HG02970 (cell line): ENCODE data around the gene CAMK2B.

Experiments used
- ATAC-seq: cut with Tn5 transposase; IDR thresholded peaks from one replicate; pipeline ENCODE4 v1.9.1; 2021; ENCODE audit warnings: mild to moderate bottlenecking, moderate library complexity, moderate number of reproducible peaks; ENCODE audit not compliant: unreplicated experiment, low FRiP score

CAMK2B gene

DNA sequence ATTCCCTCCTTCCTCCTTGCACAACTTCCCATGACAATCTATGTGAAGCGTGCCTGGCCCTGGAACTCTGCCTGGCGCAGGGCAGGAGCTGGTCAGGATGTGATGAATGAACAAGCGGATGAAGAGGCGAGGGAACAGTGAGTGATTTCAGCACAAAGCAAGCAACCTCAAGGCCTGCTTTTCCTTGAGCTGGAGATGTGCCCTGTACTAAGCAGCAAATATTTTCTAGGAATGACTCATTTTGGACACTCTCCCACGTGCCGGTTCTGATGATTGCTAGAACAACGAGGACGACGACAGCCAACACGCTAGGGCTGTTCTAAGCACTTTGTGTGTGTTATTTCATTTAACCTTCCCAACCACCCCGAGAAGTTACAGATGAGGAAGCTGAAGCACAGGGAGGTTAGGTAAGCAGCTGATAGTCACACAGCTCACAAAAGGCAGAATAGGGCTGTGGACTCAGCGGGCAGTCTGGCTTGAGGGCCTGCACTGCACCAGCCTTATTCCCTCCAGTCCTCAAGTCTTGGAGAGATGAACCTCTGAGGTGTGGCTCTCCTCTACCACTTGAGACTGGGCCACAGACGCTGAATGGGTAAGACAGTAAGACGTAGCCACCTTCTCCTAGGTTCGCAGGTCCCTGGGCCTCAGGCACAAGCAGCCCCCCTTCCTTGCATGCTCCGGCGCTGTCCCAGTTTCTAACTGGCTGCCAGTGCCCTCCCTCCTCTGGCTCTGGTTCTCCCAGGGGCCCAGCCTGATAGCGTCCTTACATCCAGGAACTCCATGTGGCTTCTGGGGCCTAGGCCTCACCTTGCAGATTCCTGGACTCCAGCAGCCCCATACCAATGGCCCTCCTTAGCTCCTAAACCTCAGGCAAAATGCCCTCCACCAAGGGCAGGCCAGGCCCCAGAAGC lies 65.6 kb downstream of the CAMK2B start:
- ATAC-seq: no peak

DNA sequence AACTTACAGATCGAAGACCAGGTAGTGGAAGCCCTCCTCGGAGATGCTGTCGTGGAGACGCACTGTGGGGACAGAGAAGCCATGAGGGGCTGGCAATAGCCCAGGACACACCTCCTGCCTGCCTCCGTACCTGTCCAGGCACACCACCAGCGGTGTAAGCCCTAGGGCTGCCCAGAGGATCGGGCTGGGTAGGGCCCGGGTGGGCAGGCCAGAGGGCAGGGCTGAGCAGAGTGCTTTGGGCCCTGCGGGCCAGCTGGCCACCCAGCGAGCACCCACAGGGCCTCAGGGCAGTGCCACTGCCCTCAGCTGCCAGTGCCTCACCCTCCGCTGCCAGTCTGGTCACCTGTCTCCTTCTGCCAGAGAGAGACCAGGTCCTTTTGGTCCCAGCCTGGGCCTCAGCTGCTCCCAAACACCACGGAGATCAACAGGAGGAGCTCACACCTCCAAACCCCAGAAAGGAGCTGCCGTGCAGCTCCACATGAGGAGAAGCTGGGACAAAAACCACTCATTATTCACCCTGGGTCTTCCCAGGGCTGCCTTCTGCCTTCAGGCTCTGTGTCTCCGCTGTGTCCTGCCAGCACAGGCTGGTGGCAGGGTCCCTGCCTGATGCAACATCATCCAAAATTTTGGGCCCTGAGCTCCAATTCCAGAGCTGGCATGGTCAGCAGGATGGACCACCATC lies 66.4 kb downstream of the CAMK2B start:
- ATAC-seq: no peak

DNA sequence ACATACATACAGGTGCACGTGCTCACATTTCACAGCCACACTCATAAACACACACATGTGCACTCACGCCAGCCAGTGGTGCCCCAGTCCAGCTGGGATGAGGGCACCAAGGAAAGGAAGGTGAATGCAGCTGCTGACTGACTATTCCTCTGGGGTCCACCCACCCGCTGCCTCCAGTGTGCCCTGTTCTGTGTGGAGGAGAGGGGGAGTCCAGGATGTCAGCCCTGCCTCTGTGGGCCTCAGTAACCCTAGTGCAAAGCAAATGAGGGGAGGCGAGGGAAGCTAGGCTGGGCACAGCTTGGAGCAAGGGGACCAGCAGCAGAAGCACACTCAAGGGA lies 67.0 kb downstream of the CAMK2B start:
- no peak for ATAC-seq

DNA sequence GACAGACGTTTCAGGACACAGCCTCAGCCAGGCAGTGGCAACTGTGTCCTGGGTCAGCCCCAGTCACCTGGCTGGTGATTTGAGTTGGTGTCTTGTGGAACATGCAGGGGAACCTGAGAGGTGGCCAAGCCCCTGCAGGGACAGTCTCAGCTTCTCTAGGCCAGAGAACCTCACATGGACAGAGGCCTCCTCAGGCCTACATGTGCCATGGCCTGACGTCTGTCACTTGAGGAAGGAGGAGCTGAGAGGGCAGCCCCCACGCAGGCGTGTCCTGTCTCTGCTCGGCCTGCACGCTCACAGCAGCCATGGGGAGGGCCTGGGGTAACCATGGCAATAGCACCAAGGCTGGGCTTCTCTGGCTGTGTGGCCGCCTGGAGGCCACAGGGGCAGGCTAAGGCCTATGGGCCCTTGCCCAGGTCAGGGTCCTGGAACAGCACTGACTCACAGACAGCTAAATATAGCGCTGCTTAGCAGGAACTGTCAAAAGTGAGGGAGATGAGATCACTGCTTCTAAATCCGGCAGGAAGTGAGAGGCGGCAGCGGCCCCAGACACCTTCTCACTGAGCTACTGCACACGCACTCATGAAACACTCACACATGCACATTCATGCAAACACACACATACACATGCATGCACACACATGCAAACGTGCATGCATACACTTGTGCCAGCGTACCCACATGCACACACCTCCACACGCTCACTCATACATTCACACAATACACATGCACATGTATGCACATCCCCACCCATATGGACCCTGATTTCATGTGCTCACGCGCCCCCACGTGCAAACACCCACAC lies 67.6 kb downstream of the CAMK2B start:
- ATAC-seq: peak; percentile 75

DNA sequence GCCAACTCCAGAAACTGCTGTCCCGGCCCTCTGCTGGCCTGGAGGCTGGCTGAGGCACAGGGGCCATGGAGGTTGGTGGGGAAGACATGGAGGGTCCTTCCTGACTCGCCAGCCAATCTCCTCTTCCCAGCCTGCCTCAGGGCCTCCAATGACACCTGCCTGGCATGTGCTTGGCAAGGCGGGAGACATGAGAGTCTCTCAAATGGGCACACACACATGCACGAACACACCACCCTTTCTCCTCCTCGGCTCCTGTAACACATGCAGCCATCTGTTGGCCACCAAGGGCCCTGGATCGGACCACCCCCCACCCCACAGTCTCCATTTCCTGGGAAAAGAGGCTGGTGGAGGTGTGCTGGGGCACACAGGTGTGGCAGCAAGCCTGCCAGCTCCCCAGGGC lies 68.2 kb downstream of the CAMK2B start:
- no peak for ATAC-seq

DNA sequence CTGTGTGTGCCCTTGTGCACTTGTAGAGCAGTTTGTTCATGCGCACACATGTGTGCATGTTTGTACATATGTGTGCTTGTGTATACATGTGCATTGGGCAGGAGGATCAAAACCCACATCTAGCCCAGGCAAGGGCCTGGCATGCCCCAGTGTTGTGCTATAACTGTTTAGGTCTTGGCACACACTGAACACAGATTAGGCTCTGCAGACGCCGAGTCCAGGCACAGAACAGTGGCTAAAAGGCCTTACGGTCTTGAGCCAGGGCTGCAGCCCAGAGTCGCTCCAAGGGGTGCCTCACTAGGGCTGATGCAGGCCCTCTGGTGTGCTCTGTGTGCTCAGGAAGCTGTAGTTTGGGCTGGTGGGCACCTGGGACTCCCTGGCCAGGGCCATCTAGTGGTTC lies 68.9 kb downstream of the CAMK2B start:
- ATAC-seq: no peak

DNA sequence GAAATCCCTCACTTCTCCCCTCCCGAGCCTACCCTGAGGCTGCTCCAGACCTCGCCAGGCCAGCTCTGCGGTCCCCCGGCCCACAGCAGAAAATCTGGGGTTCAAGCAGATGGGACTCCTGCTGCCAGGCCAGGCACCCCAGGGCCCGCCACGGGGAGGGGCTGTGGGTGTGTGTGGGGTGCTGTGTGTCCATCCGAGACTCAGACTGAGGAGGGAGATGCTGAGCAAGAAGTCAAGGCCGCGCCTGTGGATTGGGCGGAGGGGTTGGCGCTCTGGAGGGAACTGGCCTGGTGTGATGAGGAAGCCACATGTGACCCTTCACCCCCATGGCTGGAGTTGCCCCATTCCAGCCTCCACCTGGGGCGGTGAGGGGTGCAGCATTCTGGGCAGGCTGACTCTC lies 73.5 kb downstream of the CAMK2B start:
- no peak for ATAC-seq

DNA sequence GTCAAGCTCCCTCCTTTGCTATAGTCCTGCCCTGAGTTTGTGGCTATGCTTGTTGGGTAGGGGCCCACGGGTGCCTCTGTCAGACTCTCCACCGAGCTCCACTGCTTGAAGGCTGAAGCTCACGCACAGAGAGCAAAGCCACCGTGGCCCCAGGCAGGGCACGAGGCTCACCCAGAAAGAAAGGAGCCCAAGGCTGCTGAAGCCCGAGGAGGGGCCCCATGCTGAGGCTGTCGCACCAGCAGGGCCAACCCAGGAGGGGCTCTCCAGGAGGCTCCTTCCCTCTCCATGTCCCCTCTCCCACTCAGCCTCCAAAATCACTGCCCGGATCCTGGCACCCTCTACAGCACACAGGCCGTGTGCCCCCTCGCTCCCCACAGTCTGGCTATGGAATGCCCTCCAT lies 74.1 kb downstream of the CAMK2B start:
- ATAC-seq: no peak

DNA sequence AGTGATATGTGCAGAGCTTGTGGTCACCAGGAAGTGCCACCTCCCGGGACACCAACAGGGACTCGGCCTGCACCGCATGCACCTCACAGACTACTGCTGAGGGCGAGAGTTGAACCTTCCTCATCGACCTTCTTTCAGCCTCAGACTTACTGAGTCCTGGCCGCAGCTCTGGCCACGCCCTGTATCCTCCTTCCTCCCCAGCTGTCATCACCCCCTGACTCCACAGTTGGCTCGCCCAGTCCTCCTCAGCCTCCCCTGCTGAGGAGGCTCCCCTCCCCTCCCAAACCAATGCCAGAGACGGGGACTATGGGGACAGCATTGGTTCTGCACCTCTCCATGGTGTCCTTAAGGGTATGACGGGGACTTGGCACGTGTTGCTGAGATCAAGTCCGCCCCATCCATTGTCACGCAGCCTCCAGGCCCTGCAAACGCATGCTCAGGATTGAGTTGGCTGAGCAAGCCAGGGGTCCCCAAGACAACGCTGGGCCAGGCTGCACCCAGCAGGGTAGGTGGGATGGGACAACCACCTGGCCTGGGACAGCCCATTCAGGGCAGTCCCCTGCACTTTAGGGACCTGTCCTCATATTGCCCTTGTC lies 75.7 kb downstream of the CAMK2B start:
- no peak for ATAC-seq

DNA sequence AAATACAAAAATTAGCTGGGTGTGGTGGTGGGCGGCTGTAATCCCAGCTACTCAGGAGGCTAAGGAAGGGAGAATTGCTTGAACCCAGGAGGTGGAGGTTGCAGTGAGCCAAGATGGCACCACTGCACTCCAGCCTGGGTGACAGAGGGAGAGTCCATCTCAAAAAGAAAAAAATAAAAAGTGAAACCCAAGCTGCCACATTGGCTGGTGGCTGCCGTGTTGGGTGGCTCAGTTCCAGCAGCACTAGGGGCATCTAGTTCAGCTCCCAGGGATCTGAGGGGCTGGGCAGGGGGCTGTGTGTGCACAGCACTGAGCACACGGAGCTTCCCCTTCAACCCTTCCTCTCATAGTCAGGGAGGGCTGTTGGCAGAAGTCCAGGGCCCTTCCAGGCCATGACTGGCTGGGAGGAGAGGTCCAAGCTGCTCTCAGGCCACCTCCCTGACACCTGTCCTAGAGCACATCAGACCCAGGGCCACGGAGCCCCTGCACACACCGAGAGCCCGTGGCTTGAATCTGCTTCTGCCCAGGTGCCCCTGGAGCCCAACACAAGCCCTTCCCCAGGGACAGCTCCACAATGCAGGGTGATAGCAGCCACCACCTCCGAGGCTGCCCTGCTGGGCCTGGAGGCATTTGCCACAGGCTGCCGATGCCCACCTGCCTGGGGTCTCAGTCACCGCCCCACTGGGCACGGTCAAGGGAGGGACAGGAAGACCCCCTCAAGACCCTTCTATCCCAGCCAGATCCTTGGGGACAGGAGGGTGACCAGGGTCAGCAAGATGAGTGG lies 77.3 kb downstream of the CAMK2B start:
- ATAC-seq: no peak

DNA sequence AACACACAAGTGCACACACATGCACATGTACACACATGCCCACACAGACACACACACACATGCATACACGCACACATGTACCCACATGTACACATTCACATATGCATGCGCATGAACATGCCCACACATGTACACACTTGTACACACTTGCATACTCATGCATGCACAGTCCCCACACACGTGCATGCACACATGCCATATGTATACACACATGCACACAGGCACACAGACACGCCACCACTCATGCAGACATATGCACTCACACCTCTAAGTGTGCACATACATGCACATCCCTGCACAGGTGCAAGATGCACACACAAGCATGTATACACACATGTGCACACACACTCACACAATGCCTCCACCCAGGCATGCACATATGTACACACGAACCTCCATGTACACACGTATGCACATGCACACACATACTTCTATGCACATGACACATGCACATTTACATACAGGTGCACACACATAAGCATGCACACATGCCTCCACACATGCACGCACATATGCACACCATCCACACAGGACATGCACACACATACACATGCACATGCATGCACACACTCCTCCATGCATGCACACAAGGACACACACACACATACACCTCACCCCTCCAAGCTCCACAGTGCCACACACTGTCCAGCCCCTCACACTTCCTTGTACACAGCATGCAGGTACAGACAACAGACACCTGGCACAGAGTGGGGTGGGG lies 78.8 kb downstream of the CAMK2B start:
- no peak for ATAC-seq

DNA sequence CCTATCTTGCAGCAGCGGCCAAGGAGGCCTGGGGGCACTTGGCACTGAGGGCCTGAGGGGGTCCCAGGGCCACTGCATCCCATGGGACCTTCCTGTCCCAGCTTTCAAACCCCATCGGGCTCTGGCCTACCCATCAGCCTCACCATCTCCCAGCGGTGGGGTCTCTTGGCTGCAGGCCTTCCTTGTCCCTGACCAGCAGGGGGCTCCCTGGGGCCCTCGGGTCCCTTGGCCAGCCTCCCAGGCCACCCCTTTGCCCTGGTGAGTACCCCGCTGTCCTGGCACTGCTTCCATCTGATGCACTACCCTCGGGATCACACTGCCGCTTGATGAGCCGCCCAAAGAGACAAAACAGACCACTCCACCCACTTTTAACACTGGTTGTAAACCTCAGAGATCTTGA lies 81.1 kb downstream of the CAMK2B start:
- no peak for ATAC-seq

DNA sequence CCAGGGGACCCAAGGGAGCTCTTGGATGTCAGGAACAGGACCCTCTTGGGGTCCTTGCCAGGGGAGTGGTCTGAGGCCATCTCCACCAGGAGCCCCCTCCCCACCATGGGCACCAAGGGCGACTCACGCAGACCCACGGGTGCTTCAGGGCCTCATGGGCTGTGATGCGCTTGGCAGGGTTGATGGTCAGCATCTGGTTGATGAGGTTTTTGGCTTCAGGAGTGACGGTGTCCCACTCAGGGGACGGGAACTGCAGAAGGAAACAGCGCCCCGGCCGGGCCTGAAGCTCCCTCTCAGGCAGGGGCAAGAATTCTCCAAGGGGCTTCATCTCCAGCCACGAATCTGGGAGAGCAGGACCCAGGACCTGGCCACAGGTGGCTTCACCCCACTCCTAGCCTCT lies 83.3 kb downstream of the CAMK2B start:
- no peak for ATAC-seq

DNA sequence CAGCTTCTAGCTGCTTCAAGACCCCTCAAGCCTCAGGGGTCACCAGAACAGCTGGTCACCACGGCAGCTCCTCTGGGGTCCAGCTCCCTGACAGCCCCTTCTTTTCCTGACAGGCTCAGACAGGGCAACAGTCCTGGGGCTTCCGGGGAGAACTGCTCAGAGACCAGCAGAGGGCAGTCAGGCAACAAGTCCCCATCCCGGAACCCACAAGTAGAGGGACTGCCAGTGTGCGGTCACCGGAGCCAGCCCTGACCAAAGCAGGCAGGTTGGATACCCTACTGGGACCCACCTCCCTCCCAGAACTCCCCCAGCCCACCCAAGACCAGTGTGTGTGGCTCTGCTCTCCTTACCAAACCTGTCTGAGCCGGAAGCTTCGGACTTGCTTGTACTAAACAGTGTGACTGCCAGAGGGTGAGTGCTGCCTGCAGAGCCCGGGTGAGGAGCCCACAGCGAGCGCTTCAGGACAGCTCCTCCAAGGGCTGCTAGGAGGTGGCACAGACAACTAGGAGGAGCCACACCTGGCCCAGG lies 84.3 kb downstream of the CAMK2B start:
- ATAC-seq: no peak

DNA sequence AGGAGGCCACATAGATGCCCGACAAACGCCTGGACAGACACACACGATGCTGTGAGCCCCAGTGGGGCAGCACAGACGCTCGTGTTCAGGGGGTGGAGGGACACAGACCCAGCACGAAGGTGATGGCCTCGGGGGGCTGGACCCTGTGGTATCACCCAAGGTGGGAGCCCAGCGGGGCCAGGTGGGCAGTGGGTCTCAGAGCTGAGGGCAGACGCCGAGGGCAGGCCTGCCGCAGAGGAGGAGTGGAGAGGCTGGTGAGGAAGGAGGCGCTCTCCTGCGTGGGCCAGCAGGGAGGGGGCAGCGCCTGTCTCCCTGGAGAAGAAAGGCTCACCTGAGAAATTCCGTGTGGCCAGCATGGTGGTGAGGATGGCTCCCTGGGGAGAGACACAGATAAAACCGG lies 85.0 kb downstream of the CAMK2B start:
- no peak for ATAC-seq

DNA sequence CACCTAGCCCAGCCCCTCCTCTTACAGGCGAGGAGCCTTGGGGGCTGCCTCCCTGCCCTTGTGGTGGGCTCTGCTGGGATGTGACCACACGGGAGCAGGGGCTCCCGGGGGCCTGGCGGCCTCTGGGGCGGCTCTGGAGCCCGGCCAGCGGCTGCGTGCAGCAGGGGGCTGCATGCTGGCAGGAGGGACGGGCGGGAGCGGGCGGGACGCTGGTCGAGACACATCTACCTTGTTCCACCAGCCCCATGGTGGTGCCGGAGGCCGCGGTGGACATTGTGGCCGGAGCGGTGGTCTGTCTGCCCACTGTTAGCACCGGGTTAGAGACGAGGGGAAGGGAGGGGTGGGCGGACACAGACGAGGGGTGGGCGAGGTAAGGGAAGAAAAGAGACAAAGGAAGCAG lies 86.0 kb downstream of the CAMK2B start:
- no peak for ATAC-seq

DNA sequence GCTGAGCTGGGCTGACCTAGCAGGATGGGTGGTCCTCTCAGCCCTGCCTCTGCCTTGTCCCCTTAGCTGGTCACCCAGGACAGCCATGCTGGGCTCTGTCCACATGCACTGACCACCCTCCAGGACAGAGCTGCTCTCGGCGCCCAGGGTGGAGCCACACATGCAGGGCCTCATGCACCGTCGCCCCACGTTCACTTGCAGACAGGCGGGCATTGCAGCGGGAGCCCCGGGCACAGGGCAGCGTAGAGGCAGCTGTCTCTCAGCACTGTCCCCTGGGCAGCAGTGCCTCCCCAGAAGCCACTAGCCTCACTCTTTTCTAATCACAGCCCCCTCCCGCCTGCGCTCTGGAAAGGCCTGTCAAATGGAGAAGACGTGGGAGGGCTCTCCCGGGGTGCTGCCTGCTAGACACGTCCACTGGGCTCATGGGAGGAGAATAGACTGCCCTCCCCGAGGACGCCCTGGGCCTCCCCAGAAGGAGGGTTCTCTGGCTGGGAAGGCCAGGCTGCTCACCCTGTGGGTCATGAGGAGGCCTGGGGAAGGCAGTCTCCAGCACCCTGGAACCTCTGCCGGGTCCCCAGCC lies 87.2 kb downstream of the CAMK2B start:
- no peak for ATAC-seq

DNA sequence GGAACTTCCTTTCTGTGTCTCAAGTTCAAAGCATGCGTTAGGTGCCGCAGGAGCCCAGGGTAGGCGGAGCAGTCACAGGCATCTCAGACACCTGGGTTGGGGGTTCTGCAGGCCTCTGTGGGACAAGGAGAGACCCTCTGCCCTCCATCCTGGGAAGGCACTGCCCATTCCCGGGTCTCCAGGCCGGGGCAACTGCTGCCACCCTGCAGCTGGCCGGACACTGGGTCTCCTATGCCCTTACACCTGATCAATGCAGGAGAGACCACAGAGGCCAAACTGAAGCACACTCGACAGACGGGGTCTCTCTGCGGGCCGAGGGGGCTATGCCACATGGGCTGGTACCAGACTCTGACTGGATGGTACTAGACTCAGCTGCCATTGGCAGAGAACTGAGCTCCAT lies 87.7 kb downstream of the CAMK2B start:
- no peak for ATAC-seq

DNA sequence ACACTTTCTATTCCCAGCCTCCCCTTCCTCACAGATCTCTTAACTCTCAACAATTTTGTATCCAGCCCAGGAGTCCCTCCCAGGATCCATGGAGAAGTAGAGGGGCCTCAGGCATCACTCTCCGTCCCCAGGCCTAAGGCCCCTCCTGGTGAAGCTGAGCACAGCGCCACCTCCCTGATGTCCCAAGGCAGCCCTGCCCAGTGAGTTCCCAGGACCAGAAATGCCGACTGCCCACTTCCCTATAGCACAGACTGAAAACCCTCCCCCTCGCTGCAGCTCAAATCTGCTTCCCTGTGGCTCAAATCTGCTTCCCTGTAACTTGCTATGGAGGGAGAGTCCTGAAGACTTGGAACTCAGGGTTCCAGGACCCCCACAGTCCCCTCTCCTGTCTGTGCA lies 89.1 kb downstream of the CAMK2B start:
- ATAC-seq: no peak
